ENCODE measurements around the gene SUFU. TPM values are rescaled to one million over a fixed set of nuclear protein-coding genes. Genes with fewer than 3 reads are reported as not detected.

SUFU gene
- total RNA-seq, 1 experiment from 2014 or later = 5.9 TPM

GRCh38 chr10:102578782-102579181 lies 75.0 kb downstream of the SUFU start:
- Histone ChIP-seq H3K79me2 (ENCODE audit: low read length) (no peaks in the 10 kb centered on the region), H3K36me3 (ENCODE audit: insufficient read depth, low read length) (no peaks in the 10 kb centered on the region), H3K27me3 (ENCODE audit: low read length) (no peaks in the 10 kb centered on the region), H3K9ac (ENCODE audit: low read length) (no peak overlapping the region), H3K9me2 (replicated peaks; ENCODE audit: insufficient read depth, low read length) (no peaks in the 10 kb centered on the region), H3K4me1 (ENCODE audit: low read length) (no peaks in the 10 kb centered on the region), H3K4me3 (ENCODE audit: low read length) (no peak overlapping the region), H3K4me2 (ENCODE audit: low read depth, low read length, poor library complexity, severe bottlenecking) (no peak overlapping the region), H3K27ac (ENCODE audit: low read length) (no peak overlapping the region), H4K20me1 (ENCODE audit: insufficient read depth, low read depth, low read length) (peaks cover 28% of the 10 kb centered on the region), H2AFZ (ENCODE audit: low read length) (no peak overlapping the region), H3K9me3 (ENCODE audit: low read length) (no peaks in the 10 kb centered on the region)
- no peak for DNase-seq

- no peak overlapping the region for H3K4me3 ChIP-seq (ENCODE audit: low read length)
- no peaks in the 10 kb centered on the region for H3K9me3 ChIP-seq (ENCODE audit: low read length)
- H3K79me2 ChIP-seq (ENCODE audit: low read length) = no peaks in the 10 kb centered on the region
- H2AFZ ChIP-seq (ENCODE audit: low read length) = no peak overlapping the region
- H3K36me3 ChIP-seq (ENCODE audit: insufficient read depth, low read length) = no peaks in the 10 kb centered on the region
- H3K9ac ChIP-seq (ENCODE audit: low read length) = no peak overlapping the region
- no peak overlapping the region for H3K4me2 ChIP-seq (ENCODE audit: low read depth, low read length, poor library complexity, severe bottlenecking)
- no peak for DNase-seq
- no peaks in the 10 kb centered on the region for H3K9me2 ChIP-seq (replicated peaks; ENCODE audit: insufficient read depth, low read length)
- H3K4me1 ChIP-seq (ENCODE audit: low read length) = no peaks in the 10 kb centered on the region
- H3K27me3 ChIP-seq (ENCODE audit: low read length) = no peaks in the 10 kb centered on the region
- no peak overlapping the region for H3K27ac ChIP-seq (ENCODE audit: low read length)
- H4K20me1 ChIP-seq (ENCODE audit: insufficient read depth, low read depth, low read length) = peaks cover 28% of the 10 kb centered on the region
These were observed 75.6 kb downstream of the SUFU start for GRCh38 chr10:102579328-102579727.

DNA sequence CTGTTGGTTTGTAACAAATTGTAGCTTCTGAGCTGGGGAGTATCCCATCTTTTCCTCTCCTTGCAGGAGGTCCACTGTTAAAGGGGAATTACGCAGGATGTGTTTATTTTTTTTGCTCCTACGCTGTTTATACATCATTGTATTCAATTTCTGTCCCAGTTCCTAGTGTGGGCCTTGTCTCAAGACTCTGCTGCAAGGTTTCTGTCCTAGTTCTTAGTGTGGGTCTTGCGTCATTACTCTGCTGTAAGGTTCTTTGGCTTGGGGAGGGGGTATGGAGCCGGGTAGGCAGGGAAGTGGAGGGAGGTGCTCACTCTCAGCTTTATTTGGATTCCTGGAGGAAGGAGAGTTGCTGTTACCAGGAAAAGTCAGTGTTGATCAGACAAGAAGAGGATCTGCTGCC lies 76.5 kb downstream of the SUFU start:
- no peak overlapping the region for H3K9ac ChIP-seq (ENCODE audit: low read length)
- no peaks in the 10 kb centered on the region for H3K9me2 ChIP-seq (replicated peaks; ENCODE audit: insufficient read depth, low read length)
- peaks cover 28% of the 10 kb centered on the region for H4K20me1 ChIP-seq (ENCODE audit: insufficient read depth, low read depth, low read length)
- H3K4me3 ChIP-seq (ENCODE audit: low read length) = no peak overlapping the region
- H3K4me2 ChIP-seq (ENCODE audit: low read depth, low read length, poor library complexity, severe bottlenecking) = no peak overlapping the region
- DNase-seq = no peak
- no peaks in the 10 kb centered on the region for H3K36me3 ChIP-seq (ENCODE audit: insufficient read depth, low read length)
- no peaks in the 10 kb centered on the region for H3K4me1 ChIP-seq (ENCODE audit: low read length)
- H3K27ac ChIP-seq (ENCODE audit: low read length) = no peak overlapping the region
- H3K27me3 ChIP-seq (ENCODE audit: low read length) = no peaks in the 10 kb centered on the region
- H3K79me2 ChIP-seq (ENCODE audit: low read length) = no peaks in the 10 kb centered on the region
- no peak overlapping the region for H2AFZ ChIP-seq (ENCODE audit: low read length)
- no peaks in the 10 kb centered on the region for H3K9me3 ChIP-seq (ENCODE audit: low read length)

DNA sequence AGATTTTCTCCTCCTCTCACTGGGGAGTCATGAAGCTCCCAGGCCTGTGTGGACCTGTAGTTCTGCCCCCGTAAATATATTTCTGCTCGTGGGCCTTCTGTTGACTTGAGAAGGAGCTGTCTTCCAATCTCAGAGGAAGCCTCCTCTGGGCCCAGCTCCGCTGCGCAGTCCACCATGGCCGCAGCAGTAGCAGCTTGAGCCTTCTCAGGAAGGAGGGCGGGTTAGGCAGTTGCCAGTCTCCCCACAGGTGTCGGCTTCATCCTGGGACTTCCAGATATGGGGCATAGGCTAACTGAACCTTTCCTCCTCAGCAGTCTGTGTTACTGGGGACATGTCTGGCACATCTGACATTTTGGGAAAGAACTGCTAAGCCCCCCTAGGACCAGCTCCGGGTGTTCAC lies 77.6 kb downstream of the SUFU start:
- H3K4me2 ChIP-seq (ENCODE audit: low read depth, low read length, poor library complexity, severe bottlenecking) = no peak overlapping the region
- no peak for DNase-seq
- no peaks in the 10 kb centered on the region for H3K79me2 ChIP-seq (ENCODE audit: low read length)
- H3K9ac ChIP-seq (ENCODE audit: low read length) = no peak overlapping the region
- H4K20me1 ChIP-seq (ENCODE audit: insufficient read depth, low read depth, low read length) = peaks cover 28% of the 10 kb centered on the region
- no peaks in the 10 kb centered on the region for H3K9me3 ChIP-seq (ENCODE audit: low read length)
- H3K9me2 ChIP-seq (replicated peaks; ENCODE audit: insufficient read depth, low read length) = no peaks in the 10 kb centered on the region
- no peak overlapping the region for H3K4me3 ChIP-seq (ENCODE audit: low read length)
- no peak overlapping the region for H2AFZ ChIP-seq (ENCODE audit: low read length)
- no peaks in the 10 kb centered on the region for H3K4me1 ChIP-seq (ENCODE audit: low read length)
- no peak overlapping the region for H3K27ac ChIP-seq (ENCODE audit: low read length)
- no peaks in the 10 kb centered on the region for H3K36me3 ChIP-seq (ENCODE audit: insufficient read depth, low read length)
- H3K27me3 ChIP-seq (ENCODE audit: low read length) = no peaks in the 10 kb centered on the region

DNA sequence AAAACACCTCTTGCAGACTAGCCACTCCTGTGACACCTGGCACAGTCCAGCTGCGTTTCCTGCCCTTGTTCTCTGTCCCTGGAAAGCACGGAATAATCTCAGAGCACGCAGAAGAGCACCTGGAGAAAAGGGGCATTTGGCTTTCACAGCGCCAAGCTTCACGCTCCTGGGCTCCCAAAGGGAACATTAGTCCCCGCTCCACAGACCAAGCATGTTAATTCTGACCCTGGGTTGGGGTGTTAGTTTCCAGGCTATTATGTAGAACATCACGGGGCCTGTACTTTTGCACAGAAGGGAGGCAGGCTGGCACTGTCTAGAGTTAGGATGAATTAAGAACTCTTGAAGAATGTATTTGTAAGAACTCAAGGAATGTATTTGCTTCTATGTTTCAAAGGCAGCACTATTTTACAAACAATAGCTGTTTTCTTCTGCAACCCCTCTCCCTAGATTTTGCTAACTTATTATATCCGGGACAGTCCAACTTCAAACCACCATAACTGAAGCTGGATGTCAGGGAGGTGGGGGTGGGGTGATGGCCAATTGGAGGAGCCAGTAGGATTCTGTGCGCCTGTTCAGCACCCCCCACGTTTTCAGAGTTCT lies 78.3 kb downstream of the SUFU start:
- Histone ChIP-seq H4K20me1 (ENCODE audit: insufficient read depth, low read depth, low read length) (peaks cover 28% of the 10 kb centered on the region), H2AFZ (ENCODE audit: low read length) (no peak overlapping the region), H3K36me3 (ENCODE audit: insufficient read depth, low read length) (no peaks in the 10 kb centered on the region), H3K4me3 (ENCODE audit: low read length) (no peak overlapping the region), H3K4me1 (ENCODE audit: low read length) (no peaks in the 10 kb centered on the region), H3K9me2 (replicated peaks; ENCODE audit: insufficient read depth, low read length) (no peaks in the 10 kb centered on the region), H3K4me2 (ENCODE audit: low read depth, low read length, poor library complexity, severe bottlenecking) (no peak overlapping the region), H3K27me3 (ENCODE audit: low read length) (no peaks in the 10 kb centered on the region), H3K79me2 (ENCODE audit: low read length) (peaks cover 3% of the 10 kb centered on the region; the same call in 1 of the 2 replicates), H3K9me3 (ENCODE audit: low read length) (peaks cover 3% of the 10 kb centered on the region; the same call in 1 of the 2 replicates), H3K27ac (ENCODE audit: low read length) (no peak overlapping the region), H3K9ac (ENCODE audit: low read length) (no peak overlapping the region)
- DNase-seq = no peak

- no peak overlapping the region for H2AFZ ChIP-seq (ENCODE audit: low read length)
- H3K27me3 ChIP-seq (ENCODE audit: low read length) = no peaks in the 10 kb centered on the region
- H3K27ac ChIP-seq (ENCODE audit: low read length) = no peak overlapping the region
- no peak overlapping the region for H3K4me3 ChIP-seq (ENCODE audit: low read length)
- no peaks in the 10 kb centered on the region for H3K4me1 ChIP-seq (ENCODE audit: low read length)
- H3K79me2 ChIP-seq (ENCODE audit: low read length) = peaks cover 3% of the 10 kb centered on the region; the same call in 1 of the 2 replicates
- no peak overlapping the region for H3K4me2 ChIP-seq (ENCODE audit: low read depth, low read length, poor library complexity, severe bottlenecking)
- peaks cover 28% of the 10 kb centered on the region for H4K20me1 ChIP-seq (ENCODE audit: insufficient read depth, low read depth, low read length)
- no peak overlapping the region for H3K9ac ChIP-seq (ENCODE audit: low read length)
- peak; percentile 95 for DNase-seq
- no peaks in the 10 kb centered on the region for H3K9me2 ChIP-seq (replicated peaks; ENCODE audit: insufficient read depth, low read length)
- peaks cover 3% of the 10 kb centered on the region; the same call in 1 of the 2 replicates for H3K9me3 ChIP-seq (ENCODE audit: low read length)
- no peaks in the 10 kb centered on the region for H3K36me3 ChIP-seq (ENCODE audit: insufficient read depth, low read length)
These were observed 80.0 kb downstream of the SUFU start for GRCh38 chr10:102583435-102584417.

GRCh38 chr10:102585026-102585425 lies 81.3 kb downstream of the SUFU start:
- Histone ChIP-seq H3K79me2 (ENCODE audit: low read length) (peaks cover 6% of the 10 kb centered on the region; the same call in 1 of the 2 replicates), H3K4me3 (ENCODE audit: low read length) (no peak overlapping the region), H3K27ac (ENCODE audit: low read length) (no peak overlapping the region), H3K9me3 (ENCODE audit: low read length) (peaks cover 3% of the 10 kb centered on the region; the same call in 1 of the 2 replicates), H3K9me2 (replicated peaks; ENCODE audit: insufficient read depth, low read length) (no peaks in the 10 kb centered on the region), H4K20me1 (ENCODE audit: insufficient read depth, low read depth, low read length) (peaks cover 20% of the 10 kb centered on the region), H3K4me1 (ENCODE audit: low read length) (no peaks in the 10 kb centered on the region), H3K36me3 (ENCODE audit: insufficient read depth, low read length) (no peaks in the 10 kb centered on the region), H3K27me3 (ENCODE audit: low read length) (no peaks in the 10 kb centered on the region), H3K4me2 (ENCODE audit: low read depth, low read length, poor library complexity, severe bottlenecking) (no peak overlapping the region), H3K9ac (ENCODE audit: low read length) (no peak overlapping the region), H2AFZ (ENCODE audit: low read length) (no peak overlapping the region)
- DNase-seq = no peak

GRCh38 chr10:102586858-102587257 lies 83.1 kb downstream of the SUFU start:
- Histone ChIP-seq H3K4me2 (ENCODE audit: low read depth, low read length, poor library complexity, severe bottlenecking) (no peak overlapping the region), H3K9me2 (replicated peaks; ENCODE audit: insufficient read depth, low read length) (no peaks in the 10 kb centered on the region)

More at GRCh38 chr10:102586858-102587257, 83.1 kb downstream of the SUFU start:
- Histone ChIP-seq H3K4me1 (ENCODE audit: low read length) (no peaks in the 10 kb centered on the region), H3K9ac (ENCODE audit: low read length) (no peak overlapping the region), H3K4me3 (ENCODE audit: low read length) (no peak overlapping the region), H3K27ac (ENCODE audit: low read length) (no peak overlapping the region), H3K9me3 (ENCODE audit: low read length) (peaks cover 3% of the 10 kb centered on the region; the same call in 1 of the 2 replicates), H3K36me3 (ENCODE audit: insufficient read depth, low read length) (no peaks in the 10 kb centered on the region), H3K27me3 (ENCODE audit: low read length) (no peaks in the 10 kb centered on the region), H4K20me1 (ENCODE audit: insufficient read depth, low read depth, low read length) (peaks cover 15% of the 10 kb centered on the region), H3K79me2 (ENCODE audit: low read length) (peaks cover 10% of the 10 kb centered on the region; the same call in 1 of the 2 replicates), H2AFZ (ENCODE audit: low read length) (no peak overlapping the region)
- no peak for DNase-seq
